NCI-H2196 treated with DMSO at 0.1 percent for 48 hours (cell line): ENCODE results near the gene TMEM121B.

Experiments used
- DNase-seq: peaks from one replicate; lab custom pipeline; 2025; ENCODE audit not compliant: unreplicated experiment; lab: John Stamatoyannopoulos, UW

TMEM121B gene

GRCh38 chr22:17112491-17113042 lies 8.6 kb downstream of the TMEM121B start:
- no peak for DNase-seq

- DNase-seq = no peak
Measured at GRCh38 chr22:17110791-17111550, 10.2 kb downstream of the TMEM121B start.

DNA sequence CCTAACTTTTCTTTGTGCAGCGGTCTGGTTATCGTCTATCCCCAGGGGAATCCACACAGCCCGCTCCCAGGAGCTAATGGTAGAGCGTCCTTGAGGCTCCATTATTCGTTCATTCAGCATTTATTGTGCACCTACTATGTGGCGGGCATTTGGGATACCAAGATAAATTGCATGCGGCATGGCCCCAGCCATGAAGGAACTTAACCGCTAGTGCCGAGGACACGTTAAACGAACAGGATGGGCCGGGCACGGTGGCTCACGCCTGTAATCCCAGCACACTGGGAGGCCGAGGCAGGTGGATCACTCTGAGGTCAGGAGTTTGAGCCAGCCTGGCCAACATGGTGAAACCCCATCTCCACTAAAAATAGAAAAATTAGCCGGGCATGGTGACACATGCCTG lies 11.2 kb downstream of the TMEM121B start:
- DNase-seq = no peak

GRCh38 chr22:17109113-17109865 lies 11.9 kb downstream of the TMEM121B start:
- DNase-seq = no peak

- no peak for DNase-seq
Measured at GRCh38 chr22:17108256-17109112, 12.7 kb downstream of the TMEM121B start.

GRCh38 chr22:17107547-17107810 lies 13.7 kb downstream of the TMEM121B start:
- DNase-seq = no peak

- no peak for DNase-seq
Measured at GRCh38 chr22:17106785-17107546, 14.2 kb downstream of the TMEM121B start.

- no peak for DNase-seq
Measured at GRCh38 chr22:17106161-17106784, 14.9 kb downstream of the TMEM121B start.

- no peak for DNase-seq
Measured at GRCh38 chr22:17105143-17106129, 15.7 kb downstream of the TMEM121B start.

- DNase-seq = no peak
Measured at GRCh38 chr22:17104336-17104935, 16.7 kb downstream of the TMEM121B start.

GRCh38 chr22:17103351-17103750 lies 17.8 kb downstream of the TMEM121B start:
- DNase-seq = no peak

- no peak for DNase-seq
Measured at GRCh38 chr22:17102297-17102667, 18.9 kb downstream of the TMEM121B start.

DNA sequence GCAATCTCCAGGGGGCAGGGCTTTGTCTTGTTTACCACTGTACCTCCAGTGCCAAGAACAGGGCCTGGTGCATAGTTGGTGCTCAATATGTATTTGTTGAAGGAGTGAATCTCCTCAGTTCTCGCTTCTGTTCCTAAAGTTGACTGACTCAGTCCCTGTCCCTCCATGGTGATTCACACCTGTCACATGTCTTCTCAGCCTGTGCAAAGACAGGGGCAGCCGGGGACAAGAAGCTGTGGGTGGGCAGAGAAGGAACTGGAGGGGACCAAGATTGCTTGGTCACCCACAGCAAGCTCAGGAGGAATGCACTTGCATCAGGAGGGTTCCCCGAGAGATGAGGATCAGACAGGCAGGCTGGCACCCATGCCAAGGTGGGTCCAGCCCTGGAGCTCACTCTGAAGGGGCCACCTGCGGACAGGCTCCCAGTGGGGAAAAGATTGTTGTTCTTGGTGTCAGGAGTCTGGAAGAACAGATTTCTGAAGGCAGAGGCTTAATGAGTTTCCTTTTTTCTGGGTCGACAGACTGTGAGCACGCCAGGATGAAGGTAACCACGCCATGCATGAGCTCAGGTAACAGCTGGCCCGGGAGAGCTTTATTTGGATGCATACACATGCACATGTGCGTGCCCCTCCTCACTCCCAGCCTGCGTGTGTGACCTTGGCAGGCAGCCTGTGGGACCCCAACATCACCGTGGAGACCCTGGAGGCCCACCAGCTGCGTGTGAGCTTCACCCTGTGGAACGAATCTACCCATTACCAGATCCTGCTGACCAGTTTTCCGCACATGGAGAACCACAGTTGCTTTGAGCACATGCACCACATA lies 19.5 kb downstream of the TMEM121B start:
- no peak for DNase-seq

DNA sequence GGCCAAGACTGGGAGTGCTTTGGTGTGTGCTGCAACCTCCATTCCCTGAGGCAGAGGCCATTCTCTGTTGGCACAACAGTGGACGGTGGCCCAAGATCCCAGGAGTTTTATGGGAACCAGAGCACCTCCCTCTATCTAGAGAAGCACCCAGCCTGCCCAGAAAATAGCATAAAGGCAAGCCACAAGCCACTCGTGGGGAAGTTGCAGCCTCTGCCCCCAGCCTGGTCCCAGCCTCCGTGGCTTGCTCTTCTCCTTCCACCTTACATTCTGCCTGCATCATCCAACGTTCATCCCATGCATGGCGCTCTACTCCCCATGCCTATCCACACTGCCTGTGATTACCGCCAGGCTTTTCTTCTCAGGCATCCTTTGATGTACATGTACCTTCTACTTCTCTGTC lies 20.5 kb downstream of the TMEM121B start:
- DNase-seq = no peak

DNA sequence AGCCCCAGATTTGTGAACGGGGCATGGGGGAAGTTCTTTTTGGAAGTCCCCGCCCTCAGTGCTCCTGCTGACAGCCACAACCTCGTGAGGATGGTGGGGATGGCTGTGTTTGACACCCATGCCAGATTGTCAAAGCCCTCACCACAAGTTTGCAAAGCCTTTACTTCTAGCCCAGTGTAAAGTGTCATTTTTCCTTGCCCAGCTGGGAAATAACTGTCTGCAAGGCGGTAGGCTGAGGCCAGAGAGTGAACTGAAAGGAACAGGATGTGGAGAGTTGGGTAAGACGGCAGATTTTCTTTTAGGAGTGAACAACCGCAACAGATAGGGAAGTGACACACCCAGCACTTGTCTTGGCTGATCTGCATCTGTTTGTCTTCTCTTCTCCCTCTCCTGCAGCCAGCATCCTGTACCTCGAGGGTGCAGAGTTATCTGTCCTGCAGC lies 22.8 kb downstream of the TMEM121B start:
- DNase-seq = no peak

- no peak for DNase-seq
Measured at GRCh38 chr22:17097701-17098100, 23.5 kb downstream of the TMEM121B start.

DNA sequence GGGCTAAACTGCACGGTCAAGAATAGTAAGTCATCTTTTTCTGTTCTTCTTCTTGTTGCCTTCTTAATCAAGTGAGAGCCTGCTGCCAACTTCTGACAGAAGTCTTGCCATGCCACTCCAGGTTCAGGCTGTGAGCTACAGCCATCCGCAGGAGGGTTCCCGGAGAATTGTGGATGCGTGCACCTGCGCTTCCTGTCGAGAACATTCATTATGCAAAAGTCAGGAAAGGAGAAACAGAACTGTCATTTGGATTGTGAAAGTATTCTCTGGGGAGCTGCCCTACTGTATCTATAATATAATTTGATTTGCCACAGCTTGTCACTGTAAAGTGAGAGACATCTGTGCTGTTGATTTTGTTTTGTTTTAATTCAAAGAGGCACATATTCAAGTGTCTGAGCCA lies 24.1 kb downstream of the TMEM121B start:
- DNase-seq = no peak

GRCh38 chr22:17096071-17096470 lies 25.1 kb downstream of the TMEM121B start:
- no peak for DNase-seq
